Measurements from ENCODE around the gene RPL15.

Gene RPL15

GRCh38 chr3:23934253-23934652, 17.3 kb downstream of the RPL15 start:
- no peak for DNase-seq

- DNase-seq, result no peak
Observed at GRCh38 chr3:23937296-23937695, 20.4 kb downstream of the RPL15 start.

DNA sequence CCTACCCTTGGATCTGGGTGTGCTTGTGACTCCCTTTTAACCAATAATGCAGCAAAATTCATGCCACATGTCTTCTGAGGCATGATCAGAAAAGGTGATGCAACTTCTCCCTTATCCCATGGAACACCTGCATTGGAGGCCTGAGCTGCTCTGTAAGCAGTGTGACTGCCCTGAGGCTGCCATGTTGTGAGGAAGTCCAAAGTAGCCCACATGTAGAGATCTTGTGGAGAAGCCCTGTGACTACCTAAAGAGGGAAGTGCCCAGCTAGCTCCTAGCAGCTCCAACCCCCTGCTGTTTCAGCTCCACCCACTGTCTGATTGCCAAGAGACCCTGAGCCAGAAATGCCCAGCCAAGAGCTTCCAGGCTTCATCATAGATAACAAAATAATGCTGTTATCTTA, 21.8 kb downstream of the RPL15 start:
- no peak for DNase-seq

GRCh38 chr3:23940775-23941174, 23.8 kb downstream of the RPL15 start:
- no peak for DNase-seq

DNA sequence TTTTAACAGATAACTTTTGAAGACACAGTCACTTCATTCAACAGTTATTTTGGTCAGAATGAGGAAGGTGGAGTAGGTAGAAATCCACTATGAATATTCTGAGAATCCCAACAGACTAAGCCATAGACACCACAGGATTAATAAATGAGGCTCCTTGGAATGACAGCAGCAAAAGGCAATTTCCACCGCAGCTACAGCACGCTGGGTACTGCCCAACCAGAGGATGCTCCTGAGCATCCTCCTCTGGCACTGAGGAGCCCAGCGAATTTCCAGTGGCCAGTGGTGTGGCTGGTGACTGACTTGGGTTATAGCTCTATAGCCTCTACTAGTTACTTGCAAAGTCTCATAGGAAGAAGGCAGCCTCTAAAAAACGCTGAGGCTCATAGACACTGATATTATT, 24.5 kb downstream of the RPL15 start:
- DNase-seq, result no peak

DNA sequence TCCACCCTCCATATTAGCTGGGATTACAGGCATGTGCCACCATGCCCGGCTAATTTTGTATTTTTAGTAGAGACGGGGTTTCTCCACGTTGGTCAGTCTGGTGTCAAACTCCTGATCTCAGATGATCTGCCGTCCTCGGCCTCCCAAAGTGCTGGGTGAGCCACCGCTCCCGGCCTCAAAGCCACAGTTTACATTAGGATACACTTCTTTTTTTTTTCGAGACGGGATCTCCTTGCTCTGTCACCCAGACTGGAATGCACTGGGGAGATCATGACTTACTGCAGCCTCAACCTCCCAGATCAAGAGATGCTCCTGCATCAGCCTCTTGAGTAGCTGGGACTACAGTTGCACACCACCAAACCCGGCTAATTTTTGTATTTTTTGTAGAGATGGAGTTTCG, 25.6 kb downstream of the RPL15 start:
- DNase-seq, result no peak

- peak; percentile 13 for DNase-seq
Observed at GRCh38 chr3:23944007-23944783, 27.3 kb downstream of the RPL15 start.

- DNase-seq, result peak; percentile 56
Observed at GRCh38 chr3:23944861-23945662, 28.1 kb downstream of the RPL15 start, which contains the start of gene NR1D2. TSS of gene NR1D2 (plus strand) at chr3:23945286. CDS start at chr3:23945579, 293 bp downstream.

DNA sequence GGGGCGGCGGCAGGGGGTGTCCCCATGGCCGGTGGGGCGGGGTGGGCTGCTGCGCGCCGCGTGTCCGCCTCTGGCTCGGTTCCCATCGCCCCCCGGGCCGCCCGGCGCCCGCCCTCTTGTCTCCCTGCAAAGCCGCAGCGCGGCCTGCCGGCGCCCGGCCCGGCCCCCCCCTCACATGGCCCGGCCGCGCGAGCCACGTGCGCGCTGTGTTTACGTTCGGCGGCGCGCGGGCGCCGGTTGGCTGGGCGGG, 28.7 kb downstream of the RPL15 start:
- no peak for DNase-seq

DNA sequence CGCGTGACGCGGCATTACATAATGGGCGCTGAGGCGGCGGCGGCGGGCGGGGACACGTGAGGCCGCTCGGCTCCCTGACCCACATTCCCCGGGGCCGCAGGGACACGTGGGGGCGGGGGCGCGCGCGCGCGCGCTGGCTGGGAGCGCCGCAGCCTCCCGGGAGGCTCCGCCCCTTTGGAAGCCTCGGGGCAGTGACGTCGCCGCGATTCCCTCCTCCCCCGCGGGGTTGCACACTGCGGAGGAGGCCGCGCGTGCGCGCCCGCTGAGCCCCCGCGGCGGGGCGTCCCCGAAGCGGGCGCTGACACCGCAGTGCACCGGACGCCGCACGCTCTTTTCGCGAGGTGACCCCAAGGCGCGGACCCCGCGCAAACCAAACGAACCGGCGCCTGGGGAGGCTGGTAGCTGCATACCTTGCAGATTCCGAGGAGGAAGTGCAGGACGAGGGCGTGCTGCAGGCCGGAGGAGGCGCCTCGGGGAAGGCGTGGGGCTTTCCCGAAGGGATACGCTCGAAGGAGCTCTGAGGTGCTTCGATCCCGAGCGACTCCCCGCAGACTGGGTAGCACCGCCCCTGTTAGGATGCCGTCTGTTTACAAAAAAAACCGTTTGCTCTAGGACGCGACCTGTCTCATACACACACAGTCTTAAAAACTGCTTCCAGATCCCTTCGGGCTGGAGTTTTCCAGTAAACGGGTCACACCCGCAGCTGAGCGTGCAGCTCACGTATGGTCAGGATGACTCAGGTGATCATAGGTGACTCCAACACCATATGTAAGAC, 29.2 kb downstream of the RPL15 start:
- peak; percentile 83 for DNase-seq

GRCh38 chr3:23948761-23949160, 31.8 kb downstream of the RPL15 start:
- DNase-seq, result no peak

DNA sequence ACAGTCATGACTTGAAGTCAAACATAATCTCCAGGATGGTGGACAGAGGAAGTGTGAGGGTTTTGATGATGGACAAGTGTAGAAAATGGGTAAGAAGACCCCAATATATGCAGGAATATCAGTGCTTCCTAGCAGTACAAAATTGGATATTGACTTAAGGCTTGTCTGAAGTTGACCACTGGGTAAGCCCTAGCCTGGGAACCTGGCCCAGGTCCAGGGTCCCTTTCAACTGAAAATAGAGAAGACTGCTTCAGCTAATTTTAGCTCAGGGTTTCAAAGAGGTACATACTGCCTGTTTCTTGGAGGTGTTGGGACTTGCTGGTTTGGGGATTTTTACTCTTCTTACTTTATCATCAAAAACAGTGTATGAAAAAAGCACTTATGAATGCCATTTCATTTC, 32.9 kb downstream of the RPL15 start:
- no peak for DNase-seq

- DNase-seq, result no peak
Observed at GRCh38 chr3:23950293-23950692, 33.4 kb downstream of the RPL15 start.

- no peak for DNase-seq
Observed at GRCh38 chr3:23952646-23953045, 35.7 kb downstream of the RPL15 start.

DNA sequence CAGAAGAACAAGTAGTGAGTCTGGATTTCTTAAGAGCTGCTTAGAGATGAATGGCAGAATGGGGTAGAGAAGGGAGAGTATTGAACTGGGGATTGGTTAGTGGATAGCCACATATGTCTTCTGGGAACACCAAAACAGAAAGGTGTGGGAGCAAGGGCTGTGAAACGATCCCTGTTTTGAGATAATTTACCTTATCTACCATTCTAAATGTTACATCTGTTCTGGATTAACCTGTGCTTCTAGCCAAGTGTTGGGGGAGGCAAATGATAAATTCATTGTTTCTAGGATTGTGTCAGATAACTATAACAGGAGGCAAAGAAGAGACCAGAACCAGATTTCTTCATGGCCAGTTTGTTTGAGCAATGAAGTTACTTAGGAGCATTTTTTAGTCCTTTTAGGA, 36.6 kb downstream of the RPL15 start:
- DNase-seq, result no peak

DNA sequence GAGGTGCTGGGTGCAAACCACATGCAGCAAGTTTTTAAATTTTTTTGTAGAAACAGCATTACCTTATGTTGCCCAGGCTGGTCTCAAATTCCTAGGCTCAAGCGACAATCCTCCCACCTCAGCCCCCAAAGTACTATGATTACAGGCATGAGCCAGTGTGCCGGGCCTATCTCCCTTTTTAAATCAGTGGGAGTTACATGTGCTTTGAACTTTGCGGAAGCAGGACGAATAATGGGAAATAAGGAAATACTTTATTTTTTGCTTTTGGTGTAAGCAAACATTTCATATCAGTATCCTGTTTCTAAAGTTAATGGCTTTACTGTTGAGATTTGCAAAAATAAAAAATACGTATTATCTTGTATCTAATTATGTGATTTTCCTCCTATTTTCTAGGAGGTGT, 37.2 kb downstream of the RPL15 start:
- no peak for DNase-seq

GRCh38 chr3:23956701-23957100, 39.8 kb downstream of the RPL15 start:
- no peak for DNase-seq

DNA sequence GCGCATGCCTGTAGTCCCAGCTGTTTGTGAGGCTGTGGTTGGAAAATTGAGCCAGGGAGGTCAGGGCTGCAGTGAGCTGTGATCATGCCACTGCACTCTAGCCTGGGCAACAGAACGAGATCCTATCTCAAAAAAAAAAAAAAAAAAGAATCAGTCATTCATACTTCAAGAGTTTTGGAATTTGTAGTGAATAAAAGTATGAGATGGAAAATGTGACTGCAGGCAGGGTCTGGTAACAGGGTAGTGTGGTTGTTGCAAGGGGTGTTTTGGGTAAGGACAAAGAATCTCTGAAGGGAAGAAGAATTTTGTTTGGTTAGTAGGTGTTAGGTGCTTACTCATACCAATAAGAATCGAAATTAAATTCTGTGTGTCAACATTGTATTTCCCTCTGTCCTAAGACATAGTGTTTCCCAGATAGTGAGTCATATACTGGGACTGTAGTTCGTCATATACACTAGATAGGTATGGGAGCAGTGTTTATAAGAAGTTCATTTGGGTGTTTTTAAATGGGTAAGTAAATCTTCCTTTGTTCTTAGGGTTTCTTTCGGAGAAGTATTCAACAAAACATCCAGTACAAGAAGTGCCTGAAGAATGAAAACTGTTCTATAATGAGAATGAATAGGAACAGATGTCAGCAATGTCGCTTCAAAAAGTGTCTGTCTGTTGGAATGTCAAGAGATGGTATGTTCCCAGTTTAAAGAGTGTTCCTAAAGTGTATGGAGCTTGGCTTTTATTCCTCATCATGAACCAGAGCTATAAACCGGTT, 42.4 kb downstream of the RPL15 start:
- no peak for DNase-seq

DNA sequence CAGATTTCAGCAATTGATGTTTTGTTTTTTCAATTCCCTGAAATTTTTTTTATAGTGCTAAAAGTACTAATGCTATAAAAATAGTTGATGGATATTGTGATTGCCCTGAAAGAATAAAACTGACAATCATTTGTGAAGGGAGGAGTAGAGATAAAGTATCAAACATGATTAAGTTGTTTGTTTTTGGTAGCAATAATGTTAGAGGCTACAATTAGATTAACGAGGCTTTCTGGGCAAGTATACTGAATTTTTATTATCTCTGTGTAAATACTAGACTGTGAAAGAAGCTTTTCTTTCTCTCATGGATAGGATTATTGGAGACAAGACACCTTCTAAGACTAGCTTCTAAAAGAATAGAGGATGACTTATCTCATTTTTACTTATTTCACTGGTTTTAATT, 43.7 kb downstream of the RPL15 start:
- no peak for DNase-seq

DNA sequence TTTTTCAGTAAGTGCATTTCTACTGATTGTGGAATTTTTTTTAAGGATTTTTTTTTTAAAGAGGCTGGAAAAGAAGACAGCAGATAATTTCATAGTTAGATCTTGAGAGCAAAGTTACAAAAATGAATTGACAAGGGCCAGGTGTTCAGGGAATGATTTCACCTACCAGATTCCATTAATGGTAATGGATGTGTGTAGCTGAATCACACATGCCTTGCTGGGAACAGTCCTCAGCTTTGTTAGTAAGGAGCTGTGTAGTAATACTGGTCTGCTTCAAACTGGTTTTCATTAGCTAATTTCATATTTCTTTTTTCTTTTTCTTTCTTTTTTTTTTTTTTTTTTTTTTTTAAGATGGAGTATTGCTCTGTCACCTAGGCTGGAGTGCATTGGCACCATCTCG, 44.1 kb downstream of the RPL15 start:
- no peak for DNase-seq

- DNase-seq, result no peak
Observed at GRCh38 chr3:23961913-23962312, 45.0 kb downstream of the RPL15 start.

DNA sequence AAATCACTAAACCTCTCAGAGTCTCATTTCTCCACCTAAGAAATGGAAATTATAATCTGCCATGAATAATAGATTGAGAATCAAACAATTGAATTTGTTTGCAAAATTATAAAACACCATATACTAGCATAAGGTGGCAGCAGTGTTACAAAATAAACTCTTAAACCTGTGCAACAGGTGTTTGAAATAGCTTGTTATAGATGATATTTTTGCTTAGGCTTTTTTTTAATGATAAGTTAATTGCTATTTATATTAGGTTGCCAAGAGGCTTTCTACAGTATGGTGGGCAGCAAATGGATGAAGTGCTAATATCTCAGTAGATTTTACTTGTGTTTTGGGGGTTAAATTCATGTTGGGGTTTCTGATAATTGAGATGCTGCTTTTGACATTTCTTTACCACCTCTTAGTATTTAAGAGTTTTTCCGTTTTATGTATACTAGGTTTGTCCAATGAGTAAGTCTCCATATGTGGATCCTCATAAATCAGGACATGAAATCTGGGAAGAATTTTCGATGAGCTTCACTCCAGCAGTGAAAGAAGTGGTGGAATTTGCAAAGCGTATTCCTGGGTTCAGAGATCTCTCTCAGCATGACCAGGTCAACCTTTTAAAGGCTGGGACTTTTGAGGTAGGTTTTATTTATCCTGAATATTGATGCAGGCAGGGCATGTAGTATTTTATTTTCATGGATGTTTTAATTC, 47.8 kb downstream of the RPL15 start:
- no peak for DNase-seq

All from NCI-H526 treated with DMSO at 0.1 percent for 48 hours (cell line).